Hepatocyte (in vitro differentiated cells): ENCODE results near the gene NEK1.
"Not testable (repeated sequence)": the region's sequence is repeated elsewhere in the genome, so short reads cannot be mapped to it uniquely, and the experiment has no call there.

Source experiments
- EZH2 ChIP-seq: fragments of 200-600 bp; sonication (generic); IDR thresholded peaks from 2 replicates; pipeline ENCODE4 v1.6.1; 2016; ENCODE audit warnings: antibody characterized with exemption, mild to moderate bottlenecking, borderline replicate concordance
- TF ChIP-seq, protein P1 (sequence below): fragments of 200-600 bp; sonication (generic); IDR thresholded peaks from 2 replicates; pipeline ENCODE4 v1.5.1; 2016; ENCODE audit warnings: antibody characterized with exemption, mild to moderate bottlenecking; ENCODE audit not compliant: poor library complexity

DNA sequence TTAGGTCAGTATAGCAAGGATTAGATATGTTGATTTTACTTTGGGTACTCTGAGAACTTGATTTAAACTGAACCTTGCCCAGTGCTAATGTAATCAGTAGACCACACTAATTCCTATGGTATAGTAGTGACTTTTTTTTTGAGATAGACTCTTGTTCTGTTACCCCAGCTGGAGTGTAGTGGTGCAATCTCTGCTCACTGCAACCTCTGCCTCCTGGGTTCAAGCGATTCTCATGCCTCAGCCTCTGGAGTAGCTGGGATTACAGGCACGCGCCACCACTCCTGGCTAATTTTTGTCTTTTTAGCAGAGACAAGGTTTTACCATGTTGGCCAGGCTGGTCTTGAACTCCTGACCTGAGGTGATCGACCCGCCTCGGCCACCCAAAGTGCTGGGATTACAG, 11.6 kb upstream of the NEK1 start:
- TF ChIP-seq, protein P1, sequence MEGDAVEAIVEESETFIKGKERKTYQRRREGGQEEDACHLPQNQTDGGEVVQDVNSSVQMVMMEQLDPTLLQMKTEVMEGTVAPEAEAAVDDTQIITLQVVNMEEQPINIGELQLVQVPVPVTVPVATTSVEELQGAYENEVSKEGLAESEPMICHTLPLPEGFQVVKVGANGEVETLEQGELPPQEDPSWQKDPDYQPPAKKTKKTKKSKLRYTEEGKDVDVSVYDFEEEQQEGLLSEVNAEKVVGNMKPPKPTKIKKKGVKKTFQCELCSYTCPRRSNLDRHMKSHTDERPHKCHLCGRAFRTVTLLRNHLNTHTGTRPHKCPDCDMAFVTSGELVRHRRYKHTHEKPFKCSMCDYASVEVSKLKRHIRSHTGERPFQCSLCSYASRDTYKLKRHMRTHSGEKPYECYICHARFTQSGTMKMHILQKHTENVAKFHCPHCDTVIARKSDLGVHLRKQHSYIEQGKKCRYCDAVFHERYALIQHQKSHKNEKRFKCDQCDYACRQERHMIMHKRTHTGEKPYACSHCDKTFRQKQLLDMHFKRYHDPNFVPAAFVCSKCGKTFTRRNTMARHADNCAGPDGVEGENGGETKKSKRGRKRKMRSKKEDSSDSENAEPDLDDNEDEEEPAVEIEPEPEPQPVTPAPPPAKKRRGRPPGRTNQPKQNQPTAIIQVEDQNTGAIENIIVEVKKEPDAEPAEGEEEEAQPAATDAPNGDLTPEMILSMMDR = not testable (repeated sequence)
- not testable (repeated sequence) for TF ChIP-seq EZH2
